Peyer's patch (tissue), 4 donors: ENCODE data around the gene RPL18. TPM values are rescaled to one million over a fixed set of nuclear protein-coding genes. Genes with fewer than 3 reads are reported as not detected.
A peak's percentile ranks its signal among the peaks of the same experiment; 100 is the strongest.

Experiments
- DNase-seq, 3 donors: peaks; one replicate each; pipeline ENCODE4 v3.0.0-alpha.2; 2017 to 2019
- H3K27ac ChIP-seq, 4 donors: fragments of 200-600 bp; sonication (generic); one replicate each; pipeline ENCODE4 v1.5.1; 2016 to 2019
- H3K27me3 ChIP-seq, 2 donors: fragments of 200-600 bp; sonication (generic); one replicate each; pipeline ENCODE4 v1.5.1; 2019
- H3K36me3 ChIP-seq, 3 donors: fragments of 200-600 bp; sonication (generic); one replicate each; pipeline ENCODE4 v1.5.1; 2016 to 2019
- H3K4me1 ChIP-seq, 4 donors: fragments of 200-600 bp; sonication (generic); one replicate each; pipeline ENCODE4 v1.5.1; 2016 to 2019
- H3K4me3 ChIP-seq, 4 donors: fragments of 200-600 bp; sonication (generic); 1 replicate in 3 of 4; 2 replicates in 1 of 4; pipeline ENCODE4 v1.5.1; 2016 to 2019; ENCODE audit warnings: mild to moderate bottlenecking in 1 of 4
- H3K9me3 ChIP-seq, 4 donors: fragments of 200-600 bp; sonication (generic); one replicate each; pipeline ENCODE4 v1.5.1; 2016 to 2019; ENCODE audit warnings: mild to moderate bottlenecking in 1 of 4
- POLR2A ChIP-seq, 2 donors: fragments of 450-650 bp; IDR thresholded peaks; one replicate each; pipeline ENCODE4 v1.5.1; 2017; ENCODE audit warnings: antibody characterized with exemption in 2 of 2, mild to moderate bottlenecking in 2 of 2, moderate library complexity in 2 of 2
- total RNA-seq, 4 donors: library from RNA; depleted of rRNA; stranded (reverse); fragments of >200 nt; gene quantifications; one replicate each; pipeline ENCODE4 v1.1.0, GENCODE V29; 2016
- TF ChIP-seq, protein P1 (sequence below), 6 experiments: fragments of 450-650 bp in 4 of 6; fragments of 200-600 bp in 2 of 6; sonication (generic) in 1 of 6; IDR thresholded peaks; one replicate each; pipeline ENCODE4 v1.5.1; 2017 to 2019; ENCODE audit warnings: antibody characterized with exemption in 6 of 6, mild to moderate bottlenecking in 3 of 6, moderate library complexity in 1 of 6

Gene RPL18
- 1,000 to 10,000 TPM; 1,077 to 1,595 (median 1,505) TPM for total RNA-seq

DNA sequence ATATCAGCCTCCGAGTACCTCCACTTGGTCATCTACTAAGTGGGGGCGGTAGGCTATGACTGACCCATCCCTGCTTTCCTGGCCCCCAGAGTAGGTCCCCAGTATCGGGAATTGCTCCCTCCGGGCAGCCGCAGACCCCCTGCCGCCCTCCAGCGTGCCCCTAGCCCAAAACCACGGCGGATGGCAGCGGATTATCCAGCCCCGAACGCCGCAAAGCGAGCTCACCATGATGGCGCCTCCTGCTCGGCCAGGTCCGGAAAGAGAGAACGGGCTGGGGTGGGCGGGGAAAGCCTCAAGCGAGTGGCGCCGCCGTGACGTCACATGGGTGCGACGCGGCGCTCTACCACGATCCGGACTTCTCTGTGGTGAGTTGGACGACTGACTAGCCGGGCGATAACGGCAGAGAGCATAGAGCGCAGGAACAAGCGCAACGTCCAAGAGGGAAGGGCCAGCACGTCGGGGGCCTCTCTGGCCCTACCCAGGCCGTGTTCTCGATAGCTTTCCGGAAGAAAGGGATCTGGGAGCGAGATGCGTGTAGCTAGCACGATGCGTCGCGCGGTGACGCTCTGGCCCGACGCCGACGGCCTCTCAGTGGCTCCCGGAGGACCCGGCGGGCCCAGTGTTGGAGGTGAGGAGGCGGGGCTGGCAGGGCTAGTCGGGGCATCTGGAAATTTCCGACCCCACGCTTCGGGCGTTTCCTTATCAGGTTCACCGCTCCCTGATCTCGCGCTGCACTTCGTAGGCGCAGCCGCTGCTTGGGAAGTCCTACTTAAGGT is at the start of gene RPL18, which contains the start of gene SPHK2:
Gene RPL18, minus strand, starts transcription at position 263 of the 776 bp plus-strand sequence. Its CDS starts 35 bp downstream, at position 228.
Gene SPHK2, plus strand, starts transcription at position 591 of the 776 bp plus-strand sequence. CDS start 1,009 bp downstream, outside the sequence.
- TF ChIP-seq, protein P1, sequence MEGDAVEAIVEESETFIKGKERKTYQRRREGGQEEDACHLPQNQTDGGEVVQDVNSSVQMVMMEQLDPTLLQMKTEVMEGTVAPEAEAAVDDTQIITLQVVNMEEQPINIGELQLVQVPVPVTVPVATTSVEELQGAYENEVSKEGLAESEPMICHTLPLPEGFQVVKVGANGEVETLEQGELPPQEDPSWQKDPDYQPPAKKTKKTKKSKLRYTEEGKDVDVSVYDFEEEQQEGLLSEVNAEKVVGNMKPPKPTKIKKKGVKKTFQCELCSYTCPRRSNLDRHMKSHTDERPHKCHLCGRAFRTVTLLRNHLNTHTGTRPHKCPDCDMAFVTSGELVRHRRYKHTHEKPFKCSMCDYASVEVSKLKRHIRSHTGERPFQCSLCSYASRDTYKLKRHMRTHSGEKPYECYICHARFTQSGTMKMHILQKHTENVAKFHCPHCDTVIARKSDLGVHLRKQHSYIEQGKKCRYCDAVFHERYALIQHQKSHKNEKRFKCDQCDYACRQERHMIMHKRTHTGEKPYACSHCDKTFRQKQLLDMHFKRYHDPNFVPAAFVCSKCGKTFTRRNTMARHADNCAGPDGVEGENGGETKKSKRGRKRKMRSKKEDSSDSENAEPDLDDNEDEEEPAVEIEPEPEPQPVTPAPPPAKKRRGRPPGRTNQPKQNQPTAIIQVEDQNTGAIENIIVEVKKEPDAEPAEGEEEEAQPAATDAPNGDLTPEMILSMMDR (IDR thresholded peaks at IDR 0.05) = peak in 1 of 6 experiments; percentile 7
- TF ChIP-seq POLR2A (IDR thresholded peaks at IDR 0.05) = peak; percentile 85 to 97
- H3K36me3 ChIP-seq = peaks cover 0 to 30% (median 0%) of the 10 kb centered on the region in 3 donors
- no peaks in the 10 kb centered on the region for H3K27me3 ChIP-seq
- H3K9me3 ChIP-seq = no peaks in the 10 kb centered on the region
- DNase-seq = peak; percentile 94 to 99 (median 98)
- H3K4me1 ChIP-seq = peaks cover 4 to 49% (median 23%) of the 10 kb centered on the region in 4 donors
- peak within 1 kb of the TSS; percentile 88 to 97 (median 92) for H3K27ac ChIP-seq
- H3K4me3 ChIP-seq = peak within 1 kb of the TSS; percentile 62 to 93 (median 78)

DNA sequence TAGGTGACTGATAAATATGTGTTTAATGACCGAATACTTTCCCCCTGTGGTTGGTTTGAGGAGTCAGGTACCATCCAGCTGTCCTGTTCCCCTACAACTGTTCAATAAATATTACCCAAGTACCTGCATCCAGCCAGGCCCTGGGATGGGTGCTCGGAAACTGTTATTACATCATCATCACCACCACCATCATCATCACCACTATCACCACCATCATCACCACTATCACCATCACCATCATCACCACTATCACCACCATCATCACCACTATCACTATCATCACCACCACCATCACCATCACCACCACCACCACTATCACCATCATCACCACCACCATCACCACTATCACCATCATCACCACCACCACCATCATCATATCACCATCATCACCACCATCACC is 49.8 kb upstream of the RPL18 start:
- no peaks in the 10 kb centered on the region for H3K27me3 ChIP-seq

DNA sequence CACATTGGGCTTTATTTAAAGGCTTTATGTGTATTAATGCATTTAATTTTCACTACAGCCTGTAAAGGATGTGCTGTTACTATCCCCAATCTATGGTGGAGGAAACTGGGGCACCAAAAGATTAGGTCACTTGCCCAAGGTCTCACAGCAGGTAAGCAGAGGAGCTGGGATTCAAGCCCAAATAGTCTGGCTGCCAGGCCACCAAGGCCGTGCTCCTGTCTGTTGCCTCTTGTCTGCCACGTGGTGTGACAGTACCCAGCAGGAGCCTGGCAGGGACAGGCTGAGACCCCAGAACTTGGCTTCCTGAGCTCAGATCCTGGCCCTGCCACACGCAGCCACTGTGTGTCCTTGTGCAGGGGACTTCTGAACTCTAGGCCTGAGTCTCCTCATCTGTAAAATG is 49.4 kb upstream of the RPL18 start:
- no peak overlapping the region for H3K27ac ChIP-seq
- no peak for TF ChIP-seq POLR2A (IDR thresholded peaks at IDR 0.05)
- TF ChIP-seq, protein P1 (IDR thresholded peaks at IDR 0.05) = no peak
- no peaks in the 10 kb centered on the region for H3K9me3 ChIP-seq
- H3K4me3 ChIP-seq = no peak overlapping the region
- H3K36me3 ChIP-seq = no peaks in the 10 kb centered on the region
- no peaks in the 10 kb centered on the region for H3K4me1 ChIP-seq
- H3K27me3 ChIP-seq = no peaks in the 10 kb centered on the region
- DNase-seq = no peak

More for the DNA sequence above, 49.8 kb upstream of the RPL18 start:
- H3K4me1 ChIP-seq = no peaks in the 10 kb centered on the region
- no peaks in the 10 kb centered on the region for H3K9me3 ChIP-seq
- DNase-seq = no peak
- no peaks in the 10 kb centered on the region for H3K36me3 ChIP-seq
- no peak for TF ChIP-seq POLR2A (IDR thresholded peaks at IDR 0.05)
- TF ChIP-seq, protein P1 (IDR thresholded peaks at IDR 0.05) = no peak
- no peak overlapping the region for H3K4me3 ChIP-seq
- no peak overlapping the region for H3K27ac ChIP-seq

DNA sequence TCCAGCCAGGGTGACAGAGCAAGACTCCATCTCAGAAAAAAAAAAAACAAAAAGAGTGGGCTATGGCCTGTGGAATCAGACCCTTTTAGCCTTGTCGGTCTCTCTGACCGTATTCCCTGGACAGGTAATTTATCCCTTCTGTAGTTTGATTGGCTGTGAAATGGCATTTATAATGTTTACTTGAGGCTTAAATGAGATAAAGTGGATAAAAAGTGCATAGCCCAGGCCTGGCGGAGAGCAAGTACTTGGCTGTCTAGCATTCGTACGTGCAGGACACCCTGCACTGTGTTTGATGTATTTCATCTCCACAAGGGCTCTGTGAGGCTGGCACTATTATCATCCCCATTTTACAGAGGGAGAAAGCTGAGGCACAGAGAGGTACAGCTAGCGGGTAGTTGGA is 46.8 kb upstream of the RPL18 start:
- no peaks in the 10 kb centered on the region for H3K27me3 ChIP-seq
- no peak overlapping the region for H3K27ac ChIP-seq
- H3K9me3 ChIP-seq = no peaks in the 10 kb centered on the region
- H3K4me3 ChIP-seq = no peak overlapping the region
- no peaks in the 10 kb centered on the region for H3K36me3 ChIP-seq
- peaks cover 0 to 5% (median 0%) of the 10 kb centered on the region in 4 donors for H3K4me1 ChIP-seq
- no peak for DNase-seq
- no peak for TF ChIP-seq POLR2A (IDR thresholded peaks at IDR 0.05)
- TF ChIP-seq, protein P1 (IDR thresholded peaks at IDR 0.05) = no peak

DNA sequence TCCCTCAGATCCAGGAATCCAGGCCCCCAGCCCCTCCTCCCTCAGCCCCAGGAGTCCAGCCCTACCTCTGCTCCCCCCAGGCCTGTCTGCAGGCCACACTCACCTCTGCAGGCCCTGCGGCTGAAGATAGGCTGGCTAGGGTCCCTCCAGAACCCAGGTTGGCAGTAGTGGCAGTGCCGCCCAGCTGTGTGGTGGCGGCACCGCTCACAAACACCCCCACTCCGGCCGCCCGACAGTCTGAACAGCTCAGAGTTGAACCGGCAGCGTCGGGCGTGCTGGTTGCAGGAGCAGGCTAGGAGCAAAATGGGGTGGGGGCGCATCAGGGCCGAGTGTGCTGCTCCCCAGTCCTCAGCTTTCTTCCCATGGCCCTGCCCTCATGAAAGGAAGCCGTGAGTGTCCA is 45.5 kb upstream of the RPL18 start:
- TF ChIP-seq POLR2A (IDR thresholded peaks at IDR 0.05) = no peak
- TF ChIP-seq, protein P1 (IDR thresholded peaks at IDR 0.05) = no peak
- Histone ChIP-seq H3K27ac (no peak overlapping the region), H3K4me3 (no peak overlapping the region), H3K4me1 (peaks cover 0 to 5% (median 0%) of the 10 kb centered on the region in 4 donors), H3K9me3 (no peaks in the 10 kb centered on the region), H3K27me3 (no peaks in the 10 kb centered on the region), H3K36me3 (no peaks in the 10 kb centered on the region)
- DNase-seq = no peak
